ENCODE results near the gene MAPK10. TPM values are rescaled to one million over a fixed set of nuclear protein-coding genes. Genes with fewer than 3 reads are reported as not detected.
"Not testable (repeated sequence)": the region's sequence is repeated elsewhere in the genome, so short reads cannot be mapped to it uniquely, and the experiment has no call there.

MAPK10 gene
- total and polyA plus RNA-seq, 2 experiments from 2014 or later, result 3.6 to 8.1 TPM

- H2AFZ ChIP-seq, result no peak overlapping the region
- H3F3A ChIP-seq (replicated peaks; ENCODE audit: low read depth), result no peaks in the 10 kb centered on the region
- no peak overlapping the region for H3K4me2 ChIP-seq
- Mint-ChIP-seq H3K27ac (no peak overlapping the region), H3K9me3 (no peaks in the 10 kb centered on the region; the same call in 2 of the 3 replicates), H3K36me3 (ENCODE audit: low read depth) (no peaks in the 10 kb centered on the region), H3K4me3 (no peak overlapping the region), H3K4me1 (no peaks in the 10 kb centered on the region), H3K27me3 (ENCODE audit: insufficient read depth, low read depth, poor library complexity) (no peaks in the 10 kb centered on the region)
- H3K4me3 ChIP-seq, result no peak overlapping the region
- H4K20me1 ChIP-seq (replicated peaks; ENCODE audit: insufficient read depth), result no peaks in the 10 kb centered on the region
- no peaks in the 10 kb centered on the region for H3K79me2 ChIP-seq (replicated peaks; ENCODE audit: insufficient read depth)
- H3K27me3 ChIP-seq (ENCODE audit: insufficient read depth), result no peaks in the 10 kb centered on the region
- H3K4me1 ChIP-seq (ENCODE audit: insufficient read depth), result no peaks in the 10 kb centered on the region
- H3K9me2 ChIP-seq (ENCODE audit: insufficient read depth), result no peaks in the 10 kb centered on the region
- TF ChIP-seq CTCF (conservative IDR thresholded peaks at IDR 0.05; ENCODE audit: low read depth in 2 of 2) (no peak), CREB1 (CRISPR knock-in tag; IDR thresholded peaks at IDR 0.05; ENCODE audit: low read depth) (no peak), EZH2phosphoT487 (IDR thresholded peaks at IDR 0.05; ENCODE audit: unreplicated experiment) (no peak), ZNF114 (CRISPR knock-in tag; IDR thresholded peaks at IDR 0.05) (no peak), JUNB (IDR thresholded peaks at IDR 0.05; ENCODE audit: unreplicated experiment) (no peak), STAT1 (IDR thresholded peaks at IDR 0.05; ENCODE audit: unreplicated experiment) (no peak), ETS1 (IDR thresholded peaks at IDR 0.05) (no peak), ZNF331 (CRISPR knock-in tag; IDR thresholded peaks at IDR 0.05; ENCODE audit: low read depth) (no peak), REST (IDR thresholded peaks at IDR 0.05; ENCODE audit: unreplicated experiment) (no peak)
- DNase-seq (ENCODE audit: low spot score) (no peak), ATAC-seq (no peak)
- H3K36me3 ChIP-seq (ENCODE audit: insufficient read depth), result no peaks in the 10 kb centered on the region
- no peak overlapping the region for H3K27ac ChIP-seq (ENCODE audit: low read depth)
These were observed 394.3 kb downstream of the MAPK10 start for GRCh38 chr4:85965529-85965928.

GRCh38 chr4:85965017-85965416 lies 394.8 kb downstream of the MAPK10 start:
- H3K79me2 ChIP-seq (replicated peaks; ENCODE audit: insufficient read depth), result not testable (repeated sequence)

More at GRCh38 chr4:85965017-85965416, 394.8 kb downstream of the MAPK10 start:
- H3K27me3 Mint-ChIP-seq (ENCODE audit: insufficient read depth, low read depth, poor library complexity); H3K36me3 ChIP-seq (ENCODE audit: insufficient read depth); H3K27me3 ChIP-seq (ENCODE audit: insufficient read depth); H3K4me1 ChIP-seq (ENCODE audit: insufficient read depth); H3K4me1 Mint-ChIP-seq; H3K9me3 Mint-ChIP-seq; H3K27ac Mint-ChIP-seq; H3K9me2 ChIP-seq (ENCODE audit: insufficient read depth); H3K4me3 ChIP-seq; H2AFZ ChIP-seq; H3K4me3 Mint-ChIP-seq; H3K4me2 ChIP-seq; DNase-seq (ENCODE audit: low spot score); H3K36me3 Mint-ChIP-seq (ENCODE audit: low read depth); H4K20me1 ChIP-seq (replicated peaks; ENCODE audit: insufficient read depth); ATAC-seq; H3K27ac ChIP-seq (ENCODE audit: low read depth); H3F3A ChIP-seq (replicated peaks; ENCODE audit: low read depth): not testable (repeated sequence)

Data from GM23338 (cell line).